ENCODE measurements around the gene BACE1-AS. TPM values are rescaled to one million over a fixed set of nuclear protein-coding genes. Genes with fewer than 3 reads are reported as not detected.

The BACE1-AS gene
- total RNA-seq (2014; rRNA removed; shearing (Covaris generic)) (4.4 and 4.8 TPM in 2 replicates), total RNA-seq (2022) (8.0 and 9.4 TPM in 2 replicates), Bru-seq, nascent RNA (percentile 60 among the genes with signal in this experiment), BruChase-seq, experiment 1, labeled RNA remaining after a 6-hour chase (percentile 72 among the genes with signal in this experiment), BruChase-seq, experiment 2, labeled RNA remaining after a 2-hour chase (percentile 75 among the genes with signal in this experiment)
- long read RNA-seq, partial matches to known transcripts, result 0 of 2 reads
- long read RNA-seq, other reads (novel, unspliced or antisense), result 0 of 2 reads

DNA sequence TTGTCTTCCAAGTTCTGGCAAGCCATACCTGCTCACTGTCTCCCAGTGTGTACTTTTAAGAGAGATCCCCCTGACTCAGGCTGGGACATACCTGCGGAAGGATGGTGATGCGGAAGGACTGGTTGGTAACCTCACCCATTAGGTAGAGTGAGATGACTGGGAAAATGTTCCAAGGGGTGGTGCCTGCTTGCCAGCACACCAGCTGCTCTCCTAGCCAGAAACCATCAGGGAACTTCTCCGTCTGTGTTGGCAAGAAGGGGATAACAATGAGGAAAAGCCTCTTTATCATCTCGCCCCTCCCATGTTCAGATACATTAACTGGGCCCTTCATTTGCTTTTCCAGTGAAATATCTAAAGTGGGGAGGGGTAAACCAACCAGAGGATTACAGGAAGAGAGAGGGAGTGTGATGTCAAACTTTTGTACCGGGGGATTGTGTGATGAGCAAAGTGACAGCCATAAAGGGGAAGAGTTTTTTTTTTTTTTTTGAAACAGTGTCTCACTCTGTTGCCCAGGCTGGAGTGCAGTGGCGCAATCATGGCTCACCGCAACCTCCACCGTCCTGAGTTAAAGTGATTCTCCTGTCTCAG, at the start of gene BACE1-AS:
Gene BACE1-AS (plus strand): TSS at position 538 of the 588 bp plus-strand sequence.
- Histone ChIP-seq H3K27ac (ENCODE audit: low read depth, low read length, poor library complexity, severe bottlenecking) (no peak within 1 kb of the TSS), H3K79me2 (ENCODE audit: insufficient read depth, low read depth, low read length) (no peaks in the 10 kb centered on the region), H3K9me3 (ENCODE audit: low read length) (no peaks in the 10 kb centered on the region), H3K4me1 (ENCODE audit: insufficient read depth, low read length, poor library complexity, severe bottlenecking) (no peaks in the 10 kb centered on the region), H3K9me2 (ENCODE audit: insufficient read depth, low read length) (no peaks in the 10 kb centered on the region), H4K20me1 (ENCODE audit: insufficient read depth, low read length) (no peaks in the 10 kb centered on the region), H3K4me2 (ENCODE audit: low read length) (no peak within 1 kb of the TSS), H3K36me3 (ENCODE audit: insufficient read depth, low read length) (peaks cover 10% of the 10 kb centered on the region), H3K4me3 (ENCODE audit: low read depth, low read length, poor library complexity, severe bottlenecking) (no peak within 1 kb of the TSS), H2AFZ (ENCODE audit: low read length) (no peak within 1 kb of the TSS)
- ChIA-PET POLR2A (no interaction called here), CTCF (ENCODE audit: unreplicated experiment) (no interaction called here)
- no TSS peak for BruUV-seq (replicated peaks)
- TF ChIP-seq, protein P1, sequence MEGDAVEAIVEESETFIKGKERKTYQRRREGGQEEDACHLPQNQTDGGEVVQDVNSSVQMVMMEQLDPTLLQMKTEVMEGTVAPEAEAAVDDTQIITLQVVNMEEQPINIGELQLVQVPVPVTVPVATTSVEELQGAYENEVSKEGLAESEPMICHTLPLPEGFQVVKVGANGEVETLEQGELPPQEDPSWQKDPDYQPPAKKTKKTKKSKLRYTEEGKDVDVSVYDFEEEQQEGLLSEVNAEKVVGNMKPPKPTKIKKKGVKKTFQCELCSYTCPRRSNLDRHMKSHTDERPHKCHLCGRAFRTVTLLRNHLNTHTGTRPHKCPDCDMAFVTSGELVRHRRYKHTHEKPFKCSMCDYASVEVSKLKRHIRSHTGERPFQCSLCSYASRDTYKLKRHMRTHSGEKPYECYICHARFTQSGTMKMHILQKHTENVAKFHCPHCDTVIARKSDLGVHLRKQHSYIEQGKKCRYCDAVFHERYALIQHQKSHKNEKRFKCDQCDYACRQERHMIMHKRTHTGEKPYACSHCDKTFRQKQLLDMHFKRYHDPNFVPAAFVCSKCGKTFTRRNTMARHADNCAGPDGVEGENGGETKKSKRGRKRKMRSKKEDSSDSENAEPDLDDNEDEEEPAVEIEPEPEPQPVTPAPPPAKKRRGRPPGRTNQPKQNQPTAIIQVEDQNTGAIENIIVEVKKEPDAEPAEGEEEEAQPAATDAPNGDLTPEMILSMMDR (conservative IDR thresholded peaks at IDR 0.05; ENCODE audit: low read length), result no peak
- no peak for TF ChIP-seq EZH2phosphoT487 (IDR thresholded peaks at IDR 0.05; ENCODE audit: borderline replicate concordance, low read depth, low read length)
- intact Hi-C loops (cut with micrococcal nuclease; ENCODE audit: unreplicated experiment), result no loop called here
- no peak for DNase-seq (ENCODE audit: low spot score)

DNA sequence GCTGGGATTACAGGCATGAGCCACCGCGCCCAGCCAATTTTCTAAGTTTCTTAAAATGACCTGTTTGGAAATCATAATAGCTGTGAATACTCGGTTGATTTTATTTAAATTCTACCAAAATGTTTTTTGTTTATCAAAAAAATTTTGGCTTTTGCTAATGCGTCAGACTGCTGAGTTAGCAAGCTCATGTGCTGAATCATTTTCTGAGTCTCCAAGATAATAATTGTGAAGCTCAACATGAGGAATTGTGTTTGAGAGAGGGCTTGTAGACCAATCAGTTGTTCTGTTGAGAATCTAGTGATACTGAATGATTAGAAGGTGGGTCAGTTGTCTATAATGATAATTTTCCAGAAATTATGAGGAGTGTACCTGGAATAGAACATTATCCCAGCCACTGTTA, 42.8 kb upstream of the BACE1-AS start:
- H3K27ac ChIP-seq (ENCODE audit: low read depth, low read length, poor library complexity, severe bottlenecking), result no peak overlapping the region
- no peak for DNase-seq (ENCODE audit: low spot score)
- no peaks in the 10 kb centered on the region for H3K9me2 ChIP-seq (ENCODE audit: insufficient read depth, low read length)
- no peaks in the 10 kb centered on the region for H4K20me1 ChIP-seq (ENCODE audit: insufficient read depth, low read length)
- H3K36me3 ChIP-seq (ENCODE audit: insufficient read depth, low read length), result peaks cover 67% of the 10 kb centered on the region
- ChIA-PET POLR2A (interaction anchor here (0.6 to 1.7 kb wide), 2 partner anchors 14 to 460 kb away, joined by 3 to 5 read pairs; partner anchors contain the start of gene ZPR1), CTCF (ENCODE audit: unreplicated experiment) (no interaction called here)
- no peaks in the 10 kb centered on the region for H3K9me3 ChIP-seq (ENCODE audit: low read length)
- H3K4me3 ChIP-seq (ENCODE audit: low read depth, low read length, poor library complexity, severe bottlenecking), result no peak overlapping the region
- BruUV-seq (replicated peaks), result no TSS peak
- H3K4me2 ChIP-seq (ENCODE audit: low read length), result no peak overlapping the region
- intact Hi-C loops (cut with micrococcal nuclease; ENCODE audit: unreplicated experiment), result no loop called here
- TF ChIP-seq, protein P1 (conservative IDR thresholded peaks at IDR 0.05; ENCODE audit: low read length), result no peak
- no peak for TF ChIP-seq EZH2phosphoT487 (IDR thresholded peaks at IDR 0.05; ENCODE audit: borderline replicate concordance, low read depth, low read length)
- no peaks in the 10 kb centered on the region for H3K4me1 ChIP-seq (ENCODE audit: insufficient read depth, low read length, poor library complexity, severe bottlenecking)
- H3K79me2 ChIP-seq (ENCODE audit: insufficient read depth, low read depth, low read length), result no peaks in the 10 kb centered on the region
- no peak overlapping the region for H2AFZ ChIP-seq (ENCODE audit: low read length)

DNA sequence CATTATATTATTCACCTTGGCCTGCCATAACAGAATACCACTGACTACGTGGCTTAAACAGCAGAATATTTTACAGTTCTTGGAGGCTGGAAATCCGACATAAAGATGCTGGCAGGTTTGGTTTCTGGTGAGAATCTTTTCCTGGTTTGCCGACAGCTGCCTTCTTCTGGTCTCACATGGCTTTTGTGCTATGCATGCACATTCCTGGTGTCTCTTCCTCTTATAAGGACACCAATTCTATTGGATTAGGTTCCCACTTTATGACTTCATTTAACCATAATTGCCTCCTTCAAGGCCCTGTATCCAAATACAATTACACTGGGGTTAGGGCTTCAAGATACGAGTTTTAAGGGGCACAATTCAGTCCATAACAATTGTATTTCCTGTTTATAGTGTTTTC, 41.6 kb upstream of the BACE1-AS start:
- TF ChIP-seq, protein P1 (conservative IDR thresholded peaks at IDR 0.05; ENCODE audit: low read length), result no peak
- TF ChIP-seq EZH2phosphoT487 (IDR thresholded peaks at IDR 0.05; ENCODE audit: borderline replicate concordance, low read depth, low read length), result no peak
- H3K4me2 ChIP-seq (ENCODE audit: low read length), result no peak overlapping the region
- no peak for DNase-seq (ENCODE audit: low spot score)
- CTCF ChIA-PET (ENCODE audit: unreplicated experiment), result no interaction called here
- H3K9me2 ChIP-seq (ENCODE audit: insufficient read depth, low read length), result no peaks in the 10 kb centered on the region
- no peaks in the 10 kb centered on the region for H3K79me2 ChIP-seq (ENCODE audit: insufficient read depth, low read depth, low read length)
- POLR2A ChIA-PET, result no interaction called here
- H3K4me3 ChIP-seq (ENCODE audit: low read depth, low read length, poor library complexity, severe bottlenecking), result no peak overlapping the region
- no peaks in the 10 kb centered on the region for H3K4me1 ChIP-seq (ENCODE audit: insufficient read depth, low read length, poor library complexity, severe bottlenecking)
- no peaks in the 10 kb centered on the region for H3K9me3 ChIP-seq (ENCODE audit: low read length)
- peaks cover 65% of the 10 kb centered on the region for H3K36me3 ChIP-seq (ENCODE audit: insufficient read depth, low read length)
- no peaks in the 10 kb centered on the region for H4K20me1 ChIP-seq (ENCODE audit: insufficient read depth, low read length)
- no peak overlapping the region for H2AFZ ChIP-seq (ENCODE audit: low read length)
- no peak overlapping the region for H3K27ac ChIP-seq (ENCODE audit: low read depth, low read length, poor library complexity, severe bottlenecking)
- BruUV-seq (replicated peaks), result no TSS peak
- intact Hi-C loops (cut with micrococcal nuclease; ENCODE audit: unreplicated experiment), result no loop called here
